HG02588 (cell line): ENCODE measurements around the gene GNG2.

ENCODE experiments used
- ATAC-seq: cut with Tn5 transposase; IDR thresholded peaks from one replicate; pipeline ENCODE4 v1.9.1; 2021; ENCODE audit warnings: mild to moderate bottlenecking, moderate library complexity; ENCODE audit not compliant: unreplicated experiment

Gene GNG2

GRCh38 chr14:51989293-51990234, 129.2 kb downstream of the GNG2 start, which contains the start of gene RTRAF:
RTRAF (plus strand) TSS chr14:51989546; CDS start chr14:51989640, 94 bp downstream.
- peak; percentile 95 for ATAC-seq

- ATAC-seq = no peak
Measured at GRCh38 chr14:51990488-51990887, 130.1 kb downstream of the GNG2 start.

GRCh38 chr14:51993285-51993920, 133.0 kb downstream of the GNG2 start:
- no peak for ATAC-seq

- ATAC-seq = no peak
Measured at GRCh38 chr14:51996148-51996746, 135.8 kb downstream of the GNG2 start.

- no peak for ATAC-seq
Measured at GRCh38 chr14:51998348-51998747, 137.9 kb downstream of the GNG2 start.

- no peak for ATAC-seq
Measured at GRCh38 chr14:51999084-51999483, 138.7 kb downstream of the GNG2 start.

- ATAC-seq = no peak
Measured at GRCh38 chr14:52000019-52000582, 139.7 kb downstream of the GNG2 start.

GRCh38 chr14:52000696-52001095, 140.3 kb downstream of the GNG2 start:
- no peak for ATAC-seq

GRCh38 chr14:52002542-52002941, 142.1 kb downstream of the GNG2 start:
- no peak for ATAC-seq

GRCh38 chr14:52003324-52003723, 142.9 kb downstream of the GNG2 start:
- no peak for ATAC-seq

- no peak for ATAC-seq
Measured at GRCh38 chr14:52005625-52006024, 145.2 kb downstream of the GNG2 start.

- ATAC-seq = no peak
Measured at GRCh38 chr14:52006361-52006760, 145.9 kb downstream of the GNG2 start.

GRCh38 chr14:52007211-52007610, 146.8 kb downstream of the GNG2 start:
- no peak for ATAC-seq

- ATAC-seq = no peak
Measured at GRCh38 chr14:52007637-52008036, 147.2 kb downstream of the GNG2 start.

GRCh38 chr14:52008136-52008535, 147.7 kb downstream of the GNG2 start:
- ATAC-seq = no peak

- ATAC-seq = no peak
Measured at GRCh38 chr14:52010173-52010693, 149.8 kb downstream of the GNG2 start.

- no peak for ATAC-seq
Measured at GRCh38 chr14:52011523-52011922, 151.1 kb downstream of the GNG2 start.

GRCh38 chr14:52012635-52013034, 152.2 kb downstream of the GNG2 start:
- ATAC-seq = no peak

GRCh38 chr14:52013984-52014600, 153.7 kb downstream of the GNG2 start:
- ATAC-seq = no peak

GRCh38 chr14:52014601-52015267, 154.3 kb downstream of the GNG2 start:
- ATAC-seq = no peak
